Frontal cortex (tissue), 4 donors: ENCODE measurements around the gene DLL3. TPM values are rescaled to one million over a fixed set of nuclear protein-coding genes. Genes with fewer than 3 reads are reported as not detected.

ENCODE experiments used
- DNase-seq, 2 donors: peaks; one replicate each; pipeline ENCODE4 v3.0.0; 2012; ENCODE audit warnings: low spot score in 2 of 2
- FAIRE-seq: peaks from 2 replicates; lab custom pipeline; 2012; peaks lifted over from hg19 to GRCh38; lab: Jason Lieb, UNC
- total RNA-seq: library from RNA; depleted of rRNA; stranded (reverse); fragments of >200 nt; gene quantifications from one replicate; pipeline ENCODE4 v1.2.3, GENCODE V29; 2014
- donor health status: control.
- donor health status: control.
- donor health status: control.

Gene DLL3
- total RNA-seq, 1 donor from 2014 or later: 13.9 TPM

GRCh38 chr19:39544226-39544903 lies 45.6 kb downstream of the DLL3 start:
- FAIRE-seq: no peak
- DNase-seq: no peak

- FAIRE-seq: no peak
- no peak for DNase-seq
These were observed 46.2 kb downstream of the DLL3 start for GRCh38 chr19:39544911-39545310.

- DNase-seq (no peak), FAIRE-seq (no peak)
These were observed 47.9 kb downstream of the DLL3 start for GRCh38 chr19:39546599-39546998.

- DNase-seq (no peak), FAIRE-seq (no peak)
These were observed 51.5 kb downstream of the DLL3 start for GRCh38 chr19:39550197-39550596.

- FAIRE-seq (no peak), DNase-seq (no peak)
These were observed 54.4 kb downstream of the DLL3 start for GRCh38 chr19:39553082-39553652.

GRCh38 chr19:39554701-39555311 lies 56.1 kb downstream of the DLL3 start:
- FAIRE-seq (no peak), DNase-seq (no peak)

- no peak for FAIRE-seq
These were observed 57.1 kb downstream of the DLL3 start for GRCh38 chr19:39555883-39556282.

More at GRCh38 chr19:39555883-39556282, 57.1 kb downstream of the DLL3 start:
- no peak for DNase-seq

Other genes starting within 250 kb of the DLL3 start
- not detected for gene IFNL2, start 230.6 kb upstream of the DLL3 start, total RNA-seq
- not detected for gene IFNL1, start 202.5 kb upstream of the DLL3 start, total RNA-seq
- 5.3 TPM for gene LRFN1, start 178.1 kb upstream of the DLL3 start, total RNA-seq
- gene GMFG, start 162.9 kb upstream of the DLL3 start, total RNA-seq: 2.9 TPM
- gene SAMD4B, start 156.5 kb upstream of the DLL3 start, total RNA-seq: 13.0 TPM
- 36.7 TPM for gene PAF1, start 107.8 kb upstream of the DLL3 start, total RNA-seq
- 9.8 TPM for gene MED29, start 107.6 kb upstream of the DLL3 start, total RNA-seq
- gene ZFP36, start 92.1 kb upstream of the DLL3 start, total RNA-seq: 0.41 TPM
- 17.5 TPM for gene PLEKHG2, start 86.3 kb upstream of the DLL3 start, total RNA-seq
- gene RPS16, start 63.0 kb upstream of the DLL3 start, total RNA-seq: 59.1 TPM
- gene SUPT5H, start 53.4 kb upstream of the DLL3 start, total RNA-seq: 59.5 TPM
- 43.2 TPM for gene TIMM50, start 18.1 kb upstream of the DLL3 start, total RNA-seq
- 0.41 TPM for gene SELENOV, start 16.2 kb downstream of the DLL3 start, total RNA-seq
- gene EID2B, start 33.9 kb downstream of the DLL3 start, total RNA-seq: 24.1 TPM
- gene EID2, start 41.2 kb downstream of the DLL3 start, total RNA-seq: 22.4 TPM
- 0.82 TPM for gene LGALS13, start 103.6 kb downstream of the DLL3 start, total RNA-seq
- gene LGALS16, start 157.0 kb downstream of the DLL3 start, total RNA-seq: not detected
- not detected for gene LGALS14, start 205.5 kb downstream of the DLL3 start, total RNA-seq
- not detected for gene CLC, start 239.1 kb downstream of the DLL3 start, total RNA-seq